ENCODE measurements around the gene RASSF10. TPM values are rescaled to one million over a fixed set of nuclear protein-coding genes. Genes with fewer than 3 reads are reported as not detected.

The RASSF10 gene
- 0.12 and 0.20 TPM in 2 replicates for total RNA-seq (2014; rRNA removed; shearing (Covaris generic))

GRCh38 chr11:13008625-13009475, at the start of gene RASSF10:
Gene RASSF10 (plus strand): TSS chr11:13009316. CDS start chr11:13009577, 261 bp downstream.
- peak; percentile 69 for DNase-seq (ENCODE audit: low read depth)

- DNase-seq (ENCODE audit: low read depth), result peak; percentile 24
Measured at GRCh38 chr11:12961615-12962014, 47.5 kb upstream of the RASSF10 start.

DNA sequence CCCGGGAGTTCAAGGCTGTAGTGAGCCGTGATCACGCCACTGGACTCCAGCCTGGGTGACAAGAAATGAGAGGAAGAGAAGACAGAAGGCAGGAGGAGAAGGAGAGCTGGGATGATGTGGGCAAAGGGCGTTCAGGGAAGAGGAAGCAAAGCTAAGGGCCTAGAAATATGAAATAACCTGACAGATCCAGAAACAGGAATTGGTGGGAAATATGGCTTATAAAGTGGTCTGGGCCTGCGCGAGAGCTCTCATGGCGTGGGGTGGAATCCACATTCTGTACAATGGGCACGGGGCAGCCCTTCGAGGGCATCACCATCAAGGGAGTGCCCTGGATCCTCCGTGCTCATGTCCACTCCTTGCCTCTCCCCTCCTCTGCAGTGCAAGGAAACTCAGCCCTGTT, 46.8 kb upstream of the RASSF10 start:
- DNase-seq (ENCODE audit: low read depth), result no peak

- DNase-seq (ENCODE audit: low read depth), result no peak
Measured at GRCh38 chr11:12963051-12963450, 46.1 kb upstream of the RASSF10 start.

- DNase-seq (ENCODE audit: low read depth), result peak; percentile 52
Measured at GRCh38 chr11:12963792-12964536, 45.2 kb upstream of the RASSF10 start.

GRCh38 chr11:12964650-12965049, 44.5 kb upstream of the RASSF10 start:
- no peak for DNase-seq (ENCODE audit: low read depth)

- no peak for DNase-seq (ENCODE audit: low read depth)
Measured at GRCh38 chr11:12966002-12966401, 43.1 kb upstream of the RASSF10 start.

DNA sequence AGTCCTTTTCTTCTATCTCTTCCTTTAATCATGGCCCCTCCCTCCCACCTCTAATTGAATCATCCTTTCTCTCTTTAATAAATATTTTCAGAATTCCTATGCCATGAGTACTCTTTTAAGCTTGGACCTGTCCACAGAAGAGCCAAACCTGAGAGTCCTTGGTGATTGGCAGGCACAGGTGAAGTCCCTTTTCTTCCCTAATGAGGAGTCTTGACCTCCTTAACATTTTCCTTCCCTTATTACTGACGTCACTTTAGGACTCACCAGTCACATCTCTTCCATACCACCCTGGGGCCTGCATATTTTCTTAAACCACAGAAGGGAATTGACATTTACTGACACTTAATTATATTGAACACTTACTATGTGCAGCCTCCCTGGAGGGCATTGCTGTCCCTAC, 41.0 kb upstream of the RASSF10 start:
- no peak for DNase-seq (ENCODE audit: low read depth)

GRCh38 chr11:12968826-12969225, 40.3 kb upstream of the RASSF10 start:
- no peak for DNase-seq (ENCODE audit: low read depth)

DNA sequence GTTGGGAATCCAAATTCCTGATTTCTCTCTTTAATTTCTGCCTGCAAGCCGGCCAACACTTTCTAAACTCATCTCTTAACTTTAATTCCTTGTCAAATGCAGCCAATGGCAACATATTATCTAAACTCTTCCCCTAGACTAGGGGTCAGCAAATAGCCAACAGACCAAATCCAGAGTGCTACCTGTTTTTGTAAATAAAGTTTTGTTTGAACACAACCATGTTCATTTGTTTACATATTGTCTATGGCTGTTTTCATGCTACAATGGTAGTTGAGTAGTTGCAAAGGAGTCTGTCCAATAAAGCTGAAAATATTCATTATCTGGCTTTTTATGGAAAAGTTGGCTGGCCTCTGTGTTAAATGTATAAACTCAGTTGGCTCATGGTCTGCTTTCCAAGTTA, 37.2 kb upstream of the RASSF10 start:
- DNase-seq (ENCODE audit: low read depth), result no peak

- DNase-seq (ENCODE audit: low read depth), result no peak
Measured at GRCh38 chr11:12973528-12974181, 35.5 kb upstream of the RASSF10 start.

DNA sequence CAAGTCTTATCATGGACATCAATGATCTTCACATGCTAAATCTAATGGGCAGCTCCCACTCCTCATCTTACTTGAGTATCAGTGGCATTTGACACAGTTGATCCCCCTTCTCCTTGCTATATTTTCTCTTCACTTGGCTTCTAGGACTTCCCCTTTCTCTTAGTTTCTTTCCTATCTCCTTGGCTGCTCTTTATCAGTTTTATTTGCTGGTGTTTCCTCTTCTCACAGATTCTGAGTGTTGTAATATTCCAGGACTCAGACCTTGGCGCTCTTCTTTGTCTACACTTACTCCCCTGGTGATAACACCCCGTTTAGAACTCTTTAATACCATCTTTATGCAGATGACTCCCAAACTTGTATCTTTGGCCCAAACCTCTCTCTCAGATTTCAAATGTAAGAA, 33.9 kb upstream of the RASSF10 start:
- no peak for DNase-seq (ENCODE audit: low read depth)

- DNase-seq (ENCODE audit: low read depth), result no peak
Measured at GRCh38 chr11:12979928-12980689, 29.0 kb upstream of the RASSF10 start.

- no peak for DNase-seq (ENCODE audit: low read depth)
Measured at GRCh38 chr11:12981676-12982522, 27.2 kb upstream of the RASSF10 start.

DNA sequence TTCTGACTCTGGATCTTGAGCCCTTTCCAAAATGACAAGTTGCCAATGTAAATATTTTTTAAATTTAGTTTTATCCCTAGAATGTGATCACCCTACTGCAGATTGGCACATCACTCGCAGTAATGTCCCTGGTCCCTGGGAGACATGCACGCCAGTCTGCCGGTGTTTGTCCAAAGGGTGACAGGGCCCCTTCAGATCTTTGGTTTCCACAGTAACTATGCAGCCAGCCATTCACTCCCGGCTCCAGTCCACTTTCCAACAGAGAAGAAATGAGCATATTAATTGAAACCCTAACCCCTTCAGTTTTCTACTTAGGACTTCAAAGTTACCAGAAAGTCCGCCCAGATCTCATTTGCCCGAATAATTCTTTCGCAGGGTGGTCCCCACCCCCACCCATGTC, 25.8 kb upstream of the RASSF10 start:
- no peak for DNase-seq (ENCODE audit: low read depth)

DNA sequence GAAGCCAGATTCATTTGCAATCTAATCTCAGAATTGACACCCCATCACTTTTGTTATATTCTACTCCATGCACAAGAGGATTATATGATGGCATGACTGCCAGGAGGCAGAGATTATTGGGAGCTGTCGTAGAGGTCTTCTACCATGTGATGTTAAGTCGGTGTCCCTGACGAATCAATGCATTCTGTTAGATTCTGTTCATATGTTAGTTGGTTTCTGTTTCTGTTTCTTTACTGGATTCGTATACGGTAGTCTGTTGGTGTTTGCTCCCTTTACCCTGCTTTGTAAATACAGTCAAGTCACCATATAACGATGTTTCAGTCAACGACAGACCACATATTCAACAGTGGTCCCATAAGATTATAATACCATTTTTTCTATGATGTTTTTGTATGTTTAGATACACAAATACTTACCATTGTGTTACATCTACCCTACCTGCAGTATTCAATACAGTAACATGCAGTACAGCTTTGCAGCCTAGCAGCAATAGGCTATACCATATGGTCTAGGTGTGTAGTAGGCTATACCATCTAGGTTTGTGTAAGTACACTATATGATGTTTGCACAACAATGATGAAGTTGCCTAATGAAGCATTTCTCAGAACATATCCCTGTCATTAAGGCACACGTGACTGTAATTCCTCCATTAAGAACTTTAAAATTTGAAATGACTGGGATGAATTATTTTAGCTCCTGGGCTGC, 22.8 kb upstream of the RASSF10 start:
- peak; percentile 54 for DNase-seq (ENCODE audit: low read depth)

DNA sequence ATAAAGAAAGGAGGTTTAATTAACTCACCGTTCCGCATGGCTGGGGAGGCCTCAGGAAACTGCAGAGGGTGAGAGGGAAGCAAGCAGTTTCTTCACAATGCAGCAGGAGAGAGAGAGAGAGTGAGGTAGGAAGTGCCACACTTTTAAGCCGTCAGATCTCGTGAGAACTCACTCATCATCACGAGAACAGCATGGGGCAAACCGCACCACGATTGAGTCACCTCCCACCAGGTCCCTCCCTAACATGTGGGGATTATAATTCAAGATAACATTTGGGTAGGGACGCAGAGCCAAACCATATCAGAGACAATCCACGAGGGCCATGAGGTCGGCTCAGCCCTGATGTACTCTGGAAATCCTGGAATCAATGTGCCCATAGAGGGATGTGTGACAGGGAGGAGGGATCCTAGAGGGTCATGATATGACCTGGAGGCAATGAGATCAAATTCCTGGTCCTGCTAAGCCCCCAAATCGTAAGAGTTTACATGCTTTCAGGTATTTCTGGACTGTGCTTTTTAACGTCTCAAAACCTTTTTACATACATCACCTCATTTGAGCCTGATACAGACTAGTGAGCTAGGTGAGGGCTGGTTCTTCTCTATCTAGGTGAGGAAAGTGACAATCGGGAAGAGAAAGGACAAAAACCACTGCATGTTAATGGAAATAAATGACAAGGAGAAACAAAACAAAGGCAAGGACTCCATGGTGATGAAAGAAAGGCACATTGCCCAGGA, 19.5 kb upstream of the RASSF10 start:
- no peak for DNase-seq (ENCODE audit: low read depth)

GRCh38 chr11:12990162-12990480, 19.0 kb upstream of the RASSF10 start:
- no peak for DNase-seq (ENCODE audit: low read depth)

GRCh38 chr11:12991426-12991825, 17.7 kb upstream of the RASSF10 start:
- DNase-seq (ENCODE audit: low read depth), result no peak

GRCh38 chr11:12993626-12994025, 15.5 kb upstream of the RASSF10 start:
- DNase-seq (ENCODE audit: low read depth), result no peak
